Adrenal gland (tissue), 12 donors: ENCODE data around the gene WIZ. TPM values are rescaled to one million over a fixed set of nuclear protein-coding genes. Genes with fewer than 3 reads are reported as not detected.

Experiments used
- DNase-seq, 7 donors: peaks; one replicate each; pipeline ENCODE4 v3.0.0-alpha.2; 2019 to 2020
- H3K27ac ChIP-seq, 5 donors: fragments of 200-600 bp; sonication (generic) in 4 of 5; 1 replicate in 3 of 5; 2 replicates in 2 of 5; pipeline versions ENCODE4 v1.5.1 to v1.8.0; 2016 to 2020; ENCODE audit warnings: mild to moderate bottlenecking in 1 of 5
- H3K27me3 ChIP-seq: fragments of 200-600 bp; 2 replicates; pipeline ENCODE4 v1.8.0; 2021
- H3K36me3 ChIP-seq, 2 donors: fragments of 200-600 bp; replicated peaks in 1 of 2; 1 replicate in 1 of 2; 2 replicates in 1 of 2; pipeline versions ENCODE4 v1.5.1 to v1.8.0; 2018 to 2022
- H3K4me1 ChIP-seq, 2 donors: fragments of 200-600 bp; replicated peaks in 1 of 2; 1 replicate in 1 of 2; 2 replicates in 1 of 2; pipeline versions ENCODE4 v1.5.1 to v1.8.0; 2018 to 2021
- H3K4me3 ChIP-seq, 4 donors: fragments of 200-600 bp; sonication (generic) in 3 of 4; one replicate each; pipeline ENCODE4 v1.5.1; 2016 to 2018
- H3K9me3 ChIP-seq, 3 donors: fragments of 200-600 bp; sonication (generic) in 1 of 3; replicated peaks in 1 of 3; 1 replicate in 2 of 3; 2 replicates in 1 of 3; pipeline versions ENCODE4 v1.5.1 to v1.8.0; 2016 to 2021
- POLR2A ChIP-seq, 2 donors: fragments of 450-650 bp; IDR thresholded peaks; one replicate each; pipeline ENCODE4 v1.6.1; 2017; ENCODE audit warnings: antibody characterized with exemption in 2 of 2, mild to moderate bottlenecking in 2 of 2, moderate library complexity in 1 of 2
- WGBS, 4 donors: extraction: QIAGEN DNeasy Blood & Tissue Kit in 2 of 4; methylation state at CpG; one replicate each; pipeline versions ENCODE4 v1.1.5 to v1.1.7; 2013 to 2017; 5-methylcytosine and 5-hydroxymethylcytosine counted together
- intact Hi-C, 2 donors: fragments of 100-400 bp; cut with DNase I; formaldehyde crosslinking; loops; one replicate each; pipeline versions ENCODE4 v1.14.1 to v1.15.0; 2022 to 2023
- polyA plus RNA-seq, 3 donors: library from polyadenylated mRNA; stranded (reverse); fragments of 200-250 nt in 2 of 3; fragments of 350-450 nt in 1 of 3; fragmentation: Illumina TruSeq in 1 of 3; extraction: RNeasy Lipid Tissue Mini Kit (QIAGEN cat#74804) in 1 of 3; gene quantifications; one replicate each; pipeline ENCODE4 v1.2.3, GENCODE V29; 2013 to 2014
- total RNA-seq, 9 donors: library from RNA; depleted of rRNA in 4 of 9; stranded (reverse); fragments of >200 nt in 4 of 9; fragments of 120-200 nt in 1 of 9; fragmentation: NEBNext Ultra II Directional in 1 of 9; extraction: Animal tissue kit (Norgen Biotek cat#: 25700) in 1 of 9; gene quantifications; one replicate each; pipeline versions ENCODE4 v1.1.0 to v1.2.4, GENCODE V29; 2013 to 2023
- TF ChIP-seq, protein P1 (sequence below), 6 experiments: fragments of 450-650 bp in 4 of 6; fragments of 200-600 bp in 2 of 6; sonication (generic) in 1 of 6; IDR thresholded peaks; 1 replicate in 5 of 6; 2 replicates in 1 of 6; pipeline versions ENCODE4 v1.5.1 to v1.8.0; 2016 to 2021; ENCODE audit warnings: antibody characterized with exemption in 6 of 6, mild to moderate bottlenecking in 2 of 6, moderate library complexity in 1 of 6
- donor health status: healthy with polysubstance abuse.
- donor health status: Bipolar disorder and iron deficiency.
- donor health status: DM: yes; HTN: yes; CAD: no.
- donor health status: DM: no; HTN: no; CAD: no.
- donor health status: DM: no; HTN: no; CAD: no.
- donor health status: DM: yes; HTN: yes; CAD: no.

WIZ gene
- total and polyA plus RNA-seq, 12 donors, result 5.7 to 49.2 (median 30.6) TPM

DNA sequence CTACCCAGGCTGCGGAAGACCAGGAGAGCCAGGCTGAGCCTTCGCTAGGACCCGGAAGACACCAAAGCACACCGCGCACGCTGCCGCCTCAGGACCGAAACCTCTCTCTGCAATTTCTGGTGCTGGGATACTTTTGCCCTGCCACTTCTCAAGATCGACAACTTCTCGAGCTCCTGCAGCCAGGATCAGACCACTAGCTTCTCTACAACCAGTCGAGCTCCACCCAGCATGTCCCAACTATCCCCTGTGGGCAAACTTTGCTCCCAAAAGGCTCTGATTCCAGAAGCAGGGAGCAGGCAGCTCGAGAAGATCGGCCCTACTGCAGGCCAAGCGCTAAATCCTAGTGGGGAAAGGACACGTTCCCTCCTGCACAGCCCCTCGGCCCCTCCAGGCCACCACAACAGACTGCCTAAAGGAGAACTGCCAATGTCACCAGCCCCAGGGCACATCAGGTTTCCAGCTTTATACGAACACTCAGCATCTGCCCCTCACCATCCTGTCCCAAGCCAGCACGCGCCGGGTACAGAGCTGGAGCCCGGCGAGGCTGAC lies 71.1 kb downstream of the WIZ start:
- peak in 6 of 7 donors; percentile 58 to 77 (median 70) for DNase-seq
- peak in 1 of 2 donors; percentile 27 for TF ChIP-seq POLR2A (IDR thresholded peaks at IDR 0.05)
- TF ChIP-seq, protein P1, sequence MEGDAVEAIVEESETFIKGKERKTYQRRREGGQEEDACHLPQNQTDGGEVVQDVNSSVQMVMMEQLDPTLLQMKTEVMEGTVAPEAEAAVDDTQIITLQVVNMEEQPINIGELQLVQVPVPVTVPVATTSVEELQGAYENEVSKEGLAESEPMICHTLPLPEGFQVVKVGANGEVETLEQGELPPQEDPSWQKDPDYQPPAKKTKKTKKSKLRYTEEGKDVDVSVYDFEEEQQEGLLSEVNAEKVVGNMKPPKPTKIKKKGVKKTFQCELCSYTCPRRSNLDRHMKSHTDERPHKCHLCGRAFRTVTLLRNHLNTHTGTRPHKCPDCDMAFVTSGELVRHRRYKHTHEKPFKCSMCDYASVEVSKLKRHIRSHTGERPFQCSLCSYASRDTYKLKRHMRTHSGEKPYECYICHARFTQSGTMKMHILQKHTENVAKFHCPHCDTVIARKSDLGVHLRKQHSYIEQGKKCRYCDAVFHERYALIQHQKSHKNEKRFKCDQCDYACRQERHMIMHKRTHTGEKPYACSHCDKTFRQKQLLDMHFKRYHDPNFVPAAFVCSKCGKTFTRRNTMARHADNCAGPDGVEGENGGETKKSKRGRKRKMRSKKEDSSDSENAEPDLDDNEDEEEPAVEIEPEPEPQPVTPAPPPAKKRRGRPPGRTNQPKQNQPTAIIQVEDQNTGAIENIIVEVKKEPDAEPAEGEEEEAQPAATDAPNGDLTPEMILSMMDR (IDR thresholded peaks at IDR 0.05), result no peak
- H3K4me1 ChIP-seq, result peaks cover 25 to 55% of the 10 kb centered on the region in 2 donors
- peak overlapping the region; percentile 86 to 98 (median 95) for H3K27ac ChIP-seq
- 0 to 1% (median 0%) methylated on average over 9 to 22 of the region's 22 CpGs for WGBS, 4 donors
- intact Hi-C loops, result loop anchor here in 1 of 2 donors (10.0 kb wide), 1 partner anchor 176 kb away; no protein-coding TSS in a partner anchor
- H3K36me3 ChIP-seq, result peaks cover 0 to 10% of the 10 kb centered on the region in 2 donors
- H3K4me3 ChIP-seq, result peak overlapping the region; percentile 61 to 98 (median 86)
- H3K9me3 ChIP-seq, result no peaks in the 10 kb centered on the region
- H3K27me3 ChIP-seq, result no peaks in the 10 kb centered on the region

DNA sequence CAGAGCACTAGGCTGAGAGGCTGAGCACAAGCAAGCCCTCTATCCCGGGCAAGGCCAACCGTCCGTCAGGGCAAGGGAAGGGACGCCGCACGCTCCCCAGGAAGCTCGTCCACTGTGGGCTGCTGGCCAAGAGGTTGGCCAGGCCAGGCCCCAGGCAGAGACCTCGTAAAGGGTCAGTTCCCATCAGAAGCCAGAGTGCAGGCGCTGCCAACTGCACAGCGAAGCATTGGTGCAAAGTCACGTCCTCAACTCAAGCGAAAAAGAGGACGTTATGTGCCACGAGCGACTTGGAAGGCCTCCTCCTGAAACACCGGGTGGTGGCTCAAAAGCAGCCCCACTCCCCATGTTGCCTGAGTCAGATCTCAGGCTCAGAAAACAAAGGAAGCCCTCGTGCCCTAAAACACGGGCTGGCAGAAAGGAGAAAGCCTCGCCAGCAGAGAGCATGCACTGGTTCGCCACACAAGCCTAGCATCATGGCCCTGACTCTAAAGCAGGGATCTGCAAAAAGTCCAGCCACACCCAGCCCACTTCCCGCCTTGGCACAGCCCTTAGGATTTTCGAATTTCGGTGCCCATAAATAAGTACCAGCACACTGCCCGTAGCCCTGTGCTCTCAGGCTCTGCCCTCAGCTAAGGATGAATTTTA lies 74.8 kb downstream of the WIZ start:
- 25 to 44% (median 32%) methylated on average over 19 to 24 of the region's 24 CpGs for WGBS, 4 donors
- peaks cover 25 to 46% of the 10 kb centered on the region in 2 donors for H3K4me1 ChIP-seq
- peak overlapping the region; percentile 1 to 80 (median 65) for H3K27ac ChIP-seq
- no peaks in the 10 kb centered on the region for H3K27me3 ChIP-seq
- no peaks in the 10 kb centered on the region for H3K9me3 ChIP-seq
- peaks cover 0 to 37% of the 10 kb centered on the region in 2 donors for H3K36me3 ChIP-seq
- intact Hi-C loops, result loop anchor here (5.0 to 10.0 kb wide), 2 partner anchors 108 to 180 kb away; no protein-coding TSS in a partner anchor
- TF ChIP-seq, protein P1 (IDR thresholded peaks at IDR 0.05), result no peak
- TF ChIP-seq POLR2A (IDR thresholded peaks at IDR 0.05), result peak in 1 of 2 donors; percentile 73
- DNase-seq, result peak; percentile 77 to 95 (median 93)
- peak overlapping the region in 1 of 4 donors; percentile 18 for H3K4me3 ChIP-seq

DNA sequence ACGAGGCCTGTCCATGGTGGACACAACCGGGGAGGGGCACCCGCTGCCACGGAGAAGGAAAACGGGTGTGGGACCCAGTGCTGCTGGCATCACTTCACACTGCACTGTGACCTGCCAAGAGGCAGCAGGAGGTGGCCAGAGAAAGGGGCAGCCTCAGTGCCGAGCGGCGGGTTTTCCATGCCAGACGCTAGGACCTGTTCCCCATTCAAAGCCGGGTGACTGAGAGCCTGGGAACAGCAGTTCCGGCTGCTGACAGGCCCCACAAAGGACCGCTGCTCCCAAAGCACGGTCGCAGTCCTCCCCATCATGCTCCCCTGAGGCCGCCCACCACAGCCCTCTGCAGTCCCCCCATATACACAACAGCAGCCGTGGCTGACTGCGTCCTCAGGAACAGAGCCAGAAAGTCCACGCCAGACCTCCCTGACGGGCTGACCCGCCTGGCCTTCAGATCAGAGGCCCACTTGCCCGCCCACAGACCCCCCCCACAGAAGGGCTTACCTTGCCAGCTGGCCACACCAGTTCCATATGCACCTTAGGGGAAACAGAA lies 75.6 kb downstream of the WIZ start:
- H3K4me1 ChIP-seq, result peaks cover 25 to 46% of the 10 kb centered on the region in 2 donors
- TF ChIP-seq, protein P1 (IDR thresholded peaks at IDR 0.05), result no peak
- TF ChIP-seq POLR2A (IDR thresholded peaks at IDR 0.05), result no peak
- H3K27me3 ChIP-seq, result no peaks in the 10 kb centered on the region
- H3K9me3 ChIP-seq, result no peaks in the 10 kb centered on the region
- DNase-seq, result peak in 3 of 7 donors; percentile 32 to 43 (median 39)
- peaks cover 0 to 44% of the 10 kb centered on the region in 2 donors for H3K36me3 ChIP-seq
- peak overlapping the region in 4 of 5 donors; percentile 34 to 80 (median 71) for H3K27ac ChIP-seq
- intact Hi-C loops, result loop anchor here (5.0 to 10.0 kb wide), 2 partner anchors 107 to 181 kb away; no protein-coding TSS in a partner anchor
- peak overlapping the region in 1 of 4 donors; percentile 18 for H3K4me3 ChIP-seq
- WGBS, 4 donors, result 51 to 63% (median 57%) methylated on average over 13 to 21 of the region's 21 CpGs

DNA sequence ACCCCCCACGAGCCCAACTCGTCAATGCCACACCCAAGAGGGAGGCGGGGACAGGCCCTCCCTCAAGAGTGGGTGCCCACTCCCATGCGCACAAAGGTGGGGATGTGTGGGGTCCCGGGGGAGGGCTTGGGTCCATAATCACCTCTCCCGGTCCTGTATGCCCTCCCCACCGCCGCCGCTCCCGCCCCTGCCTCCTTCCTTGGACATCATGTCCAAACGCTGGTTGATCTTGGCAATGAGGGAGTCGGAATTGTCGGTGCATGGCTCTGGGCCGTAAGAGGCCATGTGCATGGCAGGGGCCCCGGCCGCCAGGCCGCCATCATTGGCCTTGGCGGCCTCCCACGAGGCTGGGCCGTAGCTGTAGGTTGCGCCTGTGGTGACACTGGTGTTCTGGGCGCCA lies 76.1 kb downstream of the WIZ start:
- Histone ChIP-seq H3K4me1 (peaks cover 25 to 46% of the 10 kb centered on the region in 2 donors), H3K36me3 (peaks cover 0 to 49% of the 10 kb centered on the region in 2 donors), H3K27ac (peak overlapping the region in 3 of 5 donors; percentile 65 to 80 (median 77)), H3K9me3 (no peaks in the 10 kb centered on the region), H3K4me3 (no peak overlapping the region), H3K27me3 (no peaks in the 10 kb centered on the region)
- 84 to 91% (median 87%) methylated on average over 6 to 22 of the region's 22 CpGs for WGBS, 4 donors
- intact Hi-C loops, result loop anchor here (5.0 to 10.0 kb wide), 2 partner anchors 106 to 181 kb away; no protein-coding TSS in a partner anchor
- DNase-seq, result no peak
- TF ChIP-seq, protein P1 (IDR thresholded peaks at IDR 0.05), result no peak
- no peak for TF ChIP-seq POLR2A (IDR thresholded peaks at IDR 0.05)
